Measurements from ENCODE around the gene MMD2.

- TF ChIP-seq CTCF (IDR thresholded peaks at IDR 0.05) = no peak
- TF ChIP-seq EP300 (IDR thresholded peaks at IDR 0.05) = peak in 1 of 2 donors; percentile 56
- TF ChIP-seq POLR2A (IDR thresholded peaks at IDR 0.05) = peak in 1 of 2 donors; percentile 17
These were observed 80.4 kb downstream of the MMD2 start for GRCh38 chr7:4878336-4879335.

All from tibial nerve (tissue), 4 donors.